Glomerular endothelial cell (primary cell): ENCODE results near the gene MACROD2. TPM values are rescaled to one million over a fixed set of nuclear protein-coding genes. Genes with fewer than 3 reads are reported as not detected.
"Not testable (repeated sequence)": the region's sequence is repeated elsewhere in the genome, so short reads cannot be mapped to it uniquely, and the experiment has no call there.

ENCODE experiments used
- DNase-seq: peaks from one replicate; pipeline ENCODE4 v3.0.0-alpha.2; 2011; ENCODE audit warnings: low read depth, low spot score; ENCODE audit errors: extremely low read depth
- total RNA-seq: library from RNA; depleted of rRNA; stranded (reverse); fragments of >200 nt; gene quantifications from 2 replicates; pipeline ENCODE4 v1.2.3, GENCODE V29; 2015

Gene MACROD2
- total RNA-seq, 1 donor from 2014 or later, result 0.76 TPM

GRCh38 chr20:15164726-15165125, 1169.4 kb downstream of the MACROD2 start:
- DNase-seq, result no peak

GRCh38 chr20:15166744-15167143, 1171.4 kb downstream of the MACROD2 start:
- DNase-seq, result no peak

DNA sequence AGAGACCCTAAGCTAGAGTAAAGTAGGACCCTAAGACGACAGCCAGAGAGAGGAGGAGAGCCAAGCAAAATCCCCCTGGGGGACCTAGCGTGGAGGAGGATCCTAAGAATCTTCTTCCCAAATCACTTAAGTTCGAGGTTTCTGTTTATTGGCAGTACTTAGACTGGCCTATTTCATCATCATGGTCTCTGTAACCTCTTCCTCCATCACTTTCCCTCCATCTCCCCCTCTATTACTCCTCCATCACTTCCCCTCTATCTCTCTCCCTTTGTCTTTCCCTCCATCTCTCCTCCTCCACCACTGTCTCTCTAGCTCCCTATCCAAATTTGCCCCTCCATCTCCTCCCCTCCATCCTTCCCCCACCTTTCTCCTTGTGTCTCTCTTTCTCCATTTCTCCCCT, 1175.7 kb downstream of the MACROD2 start:
- DNase-seq, result no peak

- no peak for DNase-seq
Measured at GRCh38 chr20:15176929-15177328, 1181.6 kb downstream of the MACROD2 start.

- no peak for DNase-seq
Measured at GRCh38 chr20:15178581-15178980, 1183.3 kb downstream of the MACROD2 start.

GRCh38 chr20:15179381-15179780, 1184.1 kb downstream of the MACROD2 start:
- no peak for DNase-seq

GRCh38 chr20:15179781-15180180, 1184.5 kb downstream of the MACROD2 start:
- no peak for DNase-seq

- no peak for DNase-seq
Measured at GRCh38 chr20:15185322-15185721, 1190.0 kb downstream of the MACROD2 start.

- no peak for DNase-seq
Measured at GRCh38 chr20:15185913-15186312, 1190.6 kb downstream of the MACROD2 start.

DNA sequence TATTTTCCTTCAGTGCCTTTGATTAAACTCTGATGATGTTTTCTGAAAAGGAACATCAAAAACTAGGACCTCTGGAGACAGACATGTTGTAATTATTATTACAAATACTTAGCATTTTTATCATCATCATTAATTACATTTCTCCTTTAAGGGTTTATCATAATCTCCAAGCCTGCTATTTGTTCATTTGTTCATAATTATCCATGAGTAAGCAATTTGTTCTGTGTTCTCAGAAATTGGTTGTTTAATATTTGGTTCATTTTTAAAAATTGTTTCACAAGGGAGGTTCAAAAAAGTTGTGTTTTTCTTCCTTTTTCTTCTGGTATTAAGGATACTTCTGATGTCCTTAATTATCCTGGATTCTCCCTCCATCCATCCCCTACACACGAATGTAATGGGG, 1192.3 kb downstream of the MACROD2 start:
- DNase-seq, result no peak

DNA sequence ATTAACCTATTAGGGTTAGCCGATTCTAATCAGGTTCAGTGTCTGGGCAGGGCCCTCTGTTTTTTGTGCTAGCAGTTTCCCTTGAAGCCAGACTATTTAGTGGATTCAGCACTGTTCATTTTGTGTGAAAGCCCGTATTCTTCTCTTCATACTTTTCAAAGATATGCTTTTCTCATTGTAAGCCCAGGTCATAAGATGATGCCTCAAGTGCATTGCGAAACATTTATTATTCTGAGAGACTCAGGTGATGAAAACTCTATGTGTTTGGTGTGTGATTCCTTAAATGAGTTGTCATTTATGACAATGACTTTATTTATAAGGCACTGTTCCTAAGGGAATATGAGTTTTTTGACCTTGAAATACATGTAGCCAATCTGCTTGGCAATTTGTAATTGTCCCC, 1193.1 kb downstream of the MACROD2 start:
- no peak for DNase-seq

DNA sequence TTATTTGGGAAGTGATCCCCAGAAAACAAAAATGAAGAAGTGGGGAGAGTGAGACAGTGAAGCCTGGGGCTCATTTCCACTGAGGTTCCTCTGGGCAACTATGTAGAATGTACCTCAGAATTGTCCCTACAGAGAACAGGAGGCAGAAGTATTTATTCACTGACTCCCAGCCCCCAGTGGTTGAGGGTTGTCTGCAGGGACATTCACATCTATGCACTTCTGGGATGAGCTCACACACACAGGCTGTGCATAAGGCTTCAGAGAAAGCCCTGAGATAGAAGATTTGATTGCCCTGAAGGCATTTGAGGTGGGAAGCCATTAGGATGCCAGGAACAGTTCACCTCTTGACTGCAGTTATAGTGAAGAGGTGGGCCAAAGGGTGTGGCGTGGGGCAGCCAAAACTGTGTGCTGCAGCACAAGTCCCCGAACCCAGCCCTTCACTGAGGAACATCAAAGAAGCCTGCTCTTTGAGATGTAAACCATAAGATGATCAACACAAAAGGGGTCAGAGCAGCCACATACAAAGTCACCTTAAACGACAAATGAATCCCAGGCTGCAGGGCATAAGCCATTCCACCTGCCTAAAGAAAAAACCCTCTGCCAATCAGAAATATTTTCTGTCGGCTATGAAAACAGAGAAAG, 1195.9 kb downstream of the MACROD2 start:
- DNase-seq, result no peak

DNA sequence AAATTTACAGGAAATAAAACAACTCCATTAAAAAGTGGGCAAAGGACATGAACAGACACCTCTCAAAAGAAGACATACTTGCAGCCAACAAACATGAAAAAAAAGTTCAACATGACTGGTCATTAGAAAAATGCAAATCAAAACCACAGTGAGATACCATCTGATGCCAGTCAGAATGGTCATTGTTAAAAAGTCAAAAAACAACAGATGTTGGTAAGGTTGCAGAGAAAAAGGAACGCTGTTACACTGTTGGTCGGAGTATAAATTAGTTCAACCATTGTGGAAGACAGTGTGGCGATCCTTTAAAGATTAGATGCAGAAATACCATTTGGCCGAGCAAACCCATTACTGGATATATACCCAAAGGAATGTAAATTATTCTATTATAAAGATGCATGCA, 1200.1 kb downstream of the MACROD2 start:
- no peak for DNase-seq

GRCh38 chr20:15196547-15197255, 1201.4 kb downstream of the MACROD2 start:
- DNase-seq, result no peak

- not testable (repeated sequence) for DNase-seq
Measured at GRCh38 chr20:15198017-15198416, 1202.7 kb downstream of the MACROD2 start.

- DNase-seq, result no peak
Measured at GRCh38 chr20:15199698-15200097, 1204.4 kb downstream of the MACROD2 start.

- no peak for DNase-seq
Measured at GRCh38 chr20:15200147-15200565, 1204.8 kb downstream of the MACROD2 start.

GRCh38 chr20:15201602-15202001, 1206.3 kb downstream of the MACROD2 start:
- no peak for DNase-seq

- no peak for DNase-seq
Measured at GRCh38 chr20:15204234-15204633, 1208.9 kb downstream of the MACROD2 start.

GRCh38 chr20:15205028-15205427, 1209.7 kb downstream of the MACROD2 start:
- no peak for DNase-seq

- DNase-seq, result no peak
Measured at GRCh38 chr20:15205719-15206118, 1210.4 kb downstream of the MACROD2 start.

GRCh38 chr20:15209537-15209936, 1214.2 kb downstream of the MACROD2 start:
- no peak for DNase-seq
